Immature natural killer cell (primary cell): ENCODE results near the gene PKP2. TPM values are rescaled to one million over a fixed set of nuclear protein-coding genes. Genes with fewer than 3 reads are reported as not detected.

ENCODE experiments used
- DNase-seq, 3 donors: peaks; one replicate each; pipeline ENCODE4 v3.0.0; 2022; ENCODE audit warnings: mixed read lengths in 1 of 3
- H3K27ac Mint-ChIP-seq, 6 donors: one replicate each; pipeline ENCODE4 v1.8.0; 2020; ENCODE audit warnings: mixed read lengths in 6 of 6, mild to moderate bottlenecking in 5 of 6, inconsistent platforms in 4 of 6, moderate library complexity in 3 of 6
- H3K27me3 Mint-ChIP-seq, 3 donors: one replicate each; pipeline ENCODE4 v1.8.0; 2020 to 2021; ENCODE audit warnings: low read depth in 3 of 3, mild to moderate bottlenecking in 3 of 3, mixed read lengths in 3 of 3, moderate library complexity in 3 of 3, inconsistent platforms in 1 of 3
- H3K36me3 Mint-ChIP-seq, 3 donors: one replicate each; pipeline ENCODE4 v1.8.0; 2020; ENCODE audit warnings: mixed read lengths in 3 of 3, inconsistent platforms in 2 of 3, mild to moderate bottlenecking in 2 of 3
- H3K4me1 Mint-ChIP-seq, 2 donors: one replicate each; pipeline ENCODE4 v1.8.0; 2020; ENCODE audit warnings: inconsistent platforms in 2 of 2, mild to moderate bottlenecking in 2 of 2, mixed read lengths in 2 of 2, moderate library complexity in 1 of 2
- H3K4me3 Mint-ChIP-seq, 5 donors: one replicate each; pipeline ENCODE4 v1.8.0; 2020; ENCODE audit warnings: mild to moderate bottlenecking in 5 of 5, mixed read lengths in 5 of 5, inconsistent platforms in 3 of 5, moderate library complexity in 3 of 5
- H3K9me3 Mint-ChIP-seq, 6 donors: one replicate each; pipeline ENCODE4 v1.8.0; 2020; ENCODE audit warnings: mild to moderate bottlenecking in 6 of 6, mixed read lengths in 6 of 6, inconsistent platforms in 4 of 6, moderate library complexity in 3 of 6
- polyA plus RNA-seq, 3 donors: library from polyadenylated mRNA; unstranded; fragments of 300-500 nt; fragmentation: Illumina TruSeq; gene quantifications; one replicate each; pipeline ENCODE4 v1.2.3, GENCODE V29; 2021

The PKP2 gene
- polyA plus RNA-seq: under 1 TPM in 2 of 3 donors, not detected in 1; 0.21 to 0.34 TPM

- Mint-ChIP-seq H3K4me3 (peak within 1 kb of the TSS; percentile 82 to 91 (median 86)), H3K36me3 (no peaks in the 10 kb centered on the region), H3K27me3 (peaks cover 0 to 33% (median 12%) of the 10 kb centered on the region in 3 donors), H3K9me3 (no peaks in the 10 kb centered on the region), H3K27ac (peak within 1 kb of the TSS in 4 of 6 donors; percentile 6 to 66 (median 38)), H3K4me1 (peaks cover 18 to 27% of the 10 kb centered on the region in 2 donors)
- DNase-seq: peak; percentile 6 to 24 (median 19)
Measured at GRCh38 chr12:32896432-32897280, at the start of gene PKP2. PKP2 (minus strand) TSS chr12:32896777; CDS start chr12:32896731, 46 bp downstream.

GRCh38 chr12:32944195-32944594 lies 47.6 kb upstream of the PKP2 start:
- Mint-ChIP-seq H3K4me3 (no peak overlapping the region), H3K4me1 (no peaks in the 10 kb centered on the region), H3K27me3 (peaks cover 0 to 3% (median 0%) of the 10 kb centered on the region in 3 donors), H3K9me3 (no peaks in the 10 kb centered on the region), H3K27ac (no peak overlapping the region), H3K36me3 (no peaks in the 10 kb centered on the region)
- DNase-seq: no peak

DNA sequence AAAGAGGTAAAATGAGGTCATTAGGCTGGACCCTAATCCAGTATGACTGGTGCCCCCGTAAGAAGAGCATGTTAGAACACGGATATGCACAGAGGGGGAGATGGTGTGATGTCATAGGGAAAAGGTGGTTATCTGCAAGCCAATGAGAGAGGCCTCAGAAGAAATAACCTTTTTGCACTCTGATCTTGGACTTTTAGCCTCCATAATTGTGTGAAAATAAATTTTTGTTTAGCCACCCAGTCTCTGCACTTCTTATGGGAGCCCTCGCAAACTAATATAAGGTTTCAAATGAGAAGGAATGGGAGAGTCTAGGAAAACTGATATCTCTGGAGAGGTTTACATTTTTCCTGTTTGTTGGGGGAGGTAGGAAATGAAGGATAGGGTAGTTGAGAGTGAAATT lies 43.2 kb upstream of the PKP2 start:
- Mint-ChIP-seq H3K4me1 (no peaks in the 10 kb centered on the region), H3K36me3 (no peaks in the 10 kb centered on the region), H3K27ac (no peak overlapping the region), H3K27me3 (peaks cover 0 to 3% (median 2%) of the 10 kb centered on the region in 3 donors), H3K9me3 (peaks cover 0 to 1% (median 0%) of the 10 kb centered on the region in 6 donors), H3K4me3 (no peak overlapping the region)
- DNase-seq: no peak

DNA sequence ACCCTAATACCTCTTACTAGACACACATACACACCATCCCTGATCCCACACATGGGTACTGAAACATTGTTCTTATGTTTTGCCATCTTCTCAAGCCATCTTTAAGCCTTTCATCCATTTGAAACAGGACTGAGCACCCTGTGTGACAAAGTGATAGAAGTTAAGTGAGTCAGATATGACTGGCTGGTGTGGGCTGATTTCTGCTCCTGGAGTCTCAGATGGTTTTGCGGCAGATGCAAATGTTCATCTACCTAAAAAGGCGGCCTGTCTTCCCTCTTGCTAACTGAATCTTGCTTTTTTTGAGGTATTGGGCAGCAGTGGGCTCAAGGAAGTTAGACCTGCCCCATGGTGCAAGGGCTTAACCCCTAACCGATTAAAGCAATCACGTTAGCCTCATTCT lies 30.4 kb upstream of the PKP2 start:
- peaks cover 0 to 11% (median 0%) of the 10 kb centered on the region in 3 donors for H3K27me3 Mint-ChIP-seq
- H3K9me3 Mint-ChIP-seq: no peaks in the 10 kb centered on the region
- H3K27ac Mint-ChIP-seq: no peak overlapping the region

GRCh38 chr12:32926356-32926755 lies 29.8 kb upstream of the PKP2 start:
- peaks cover 0 to 11% (median 0%) of the 10 kb centered on the region in 3 donors for H3K27me3 Mint-ChIP-seq
- DNase-seq: no peak
- no peaks in the 10 kb centered on the region for H3K9me3 Mint-ChIP-seq
- no peaks in the 10 kb centered on the region for H3K36me3 Mint-ChIP-seq
- H3K27ac Mint-ChIP-seq: no peak overlapping the region
- no peaks in the 10 kb centered on the region for H3K4me1 Mint-ChIP-seq
- no peak overlapping the region for H3K4me3 Mint-ChIP-seq

More for the DNA sequence above, 30.4 kb upstream of the PKP2 start:
- Mint-ChIP-seq H3K4me1 (no peaks in the 10 kb centered on the region), H3K4me3 (no peak overlapping the region), H3K36me3 (no peaks in the 10 kb centered on the region)
- DNase-seq: no peak

GRCh38 chr12:32922546-32923297 lies 26.1 kb upstream of the PKP2 start:
- Mint-ChIP-seq H3K27ac (no peak overlapping the region), H3K27me3 (peaks cover 0 to 4% (median 0%) of the 10 kb centered on the region in 3 donors)

DNA sequence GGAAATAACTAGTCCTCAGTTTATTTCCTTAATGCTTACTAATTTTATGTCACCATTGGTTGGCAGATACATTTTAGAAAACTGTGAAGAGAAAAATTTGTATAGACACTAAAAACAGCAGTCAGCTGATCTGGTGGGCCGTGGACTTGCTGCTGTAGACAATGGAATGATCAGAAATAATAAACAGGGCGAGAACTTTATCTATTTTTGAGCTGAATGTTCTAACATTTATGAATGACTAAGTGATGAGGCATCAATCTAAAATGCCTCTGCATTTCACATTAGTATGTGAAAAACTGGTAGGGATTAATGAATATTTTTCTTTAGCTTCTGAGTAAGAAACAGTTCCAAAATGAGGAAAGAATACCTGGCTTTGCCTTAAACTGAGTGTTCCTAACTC lies 24.8 kb upstream of the PKP2 start:
- Mint-ChIP-seq H3K36me3 (no peaks in the 10 kb centered on the region), H3K9me3 (no peaks in the 10 kb centered on the region), H3K27me3 (no peaks in the 10 kb centered on the region), H3K27ac (no peak overlapping the region), H3K4me1 (no peaks in the 10 kb centered on the region), H3K4me3 (no peak overlapping the region)
- no peak for DNase-seq

More at GRCh38 chr12:32922546-32923297, 26.1 kb upstream of the PKP2 start:
- H3K4me1 Mint-ChIP-seq: no peaks in the 10 kb centered on the region
- no peaks in the 10 kb centered on the region for H3K36me3 Mint-ChIP-seq
- no peaks in the 10 kb centered on the region for H3K9me3 Mint-ChIP-seq
- DNase-seq: no peak
- no peak overlapping the region for H3K4me3 Mint-ChIP-seq

GRCh38 chr12:32920506-32921085 lies 24.0 kb upstream of the PKP2 start:
- no peaks in the 10 kb centered on the region for H3K9me3 Mint-ChIP-seq
- no peaks in the 10 kb centered on the region for H3K4me1 Mint-ChIP-seq
- DNase-seq: no peak
- H3K27ac Mint-ChIP-seq: no peak overlapping the region
- H3K36me3 Mint-ChIP-seq: no peaks in the 10 kb centered on the region
- H3K27me3 Mint-ChIP-seq: peaks cover 0 to 2% (median 0%) of the 10 kb centered on the region in 3 donors
- H3K4me3 Mint-ChIP-seq: no peak overlapping the region

DNA sequence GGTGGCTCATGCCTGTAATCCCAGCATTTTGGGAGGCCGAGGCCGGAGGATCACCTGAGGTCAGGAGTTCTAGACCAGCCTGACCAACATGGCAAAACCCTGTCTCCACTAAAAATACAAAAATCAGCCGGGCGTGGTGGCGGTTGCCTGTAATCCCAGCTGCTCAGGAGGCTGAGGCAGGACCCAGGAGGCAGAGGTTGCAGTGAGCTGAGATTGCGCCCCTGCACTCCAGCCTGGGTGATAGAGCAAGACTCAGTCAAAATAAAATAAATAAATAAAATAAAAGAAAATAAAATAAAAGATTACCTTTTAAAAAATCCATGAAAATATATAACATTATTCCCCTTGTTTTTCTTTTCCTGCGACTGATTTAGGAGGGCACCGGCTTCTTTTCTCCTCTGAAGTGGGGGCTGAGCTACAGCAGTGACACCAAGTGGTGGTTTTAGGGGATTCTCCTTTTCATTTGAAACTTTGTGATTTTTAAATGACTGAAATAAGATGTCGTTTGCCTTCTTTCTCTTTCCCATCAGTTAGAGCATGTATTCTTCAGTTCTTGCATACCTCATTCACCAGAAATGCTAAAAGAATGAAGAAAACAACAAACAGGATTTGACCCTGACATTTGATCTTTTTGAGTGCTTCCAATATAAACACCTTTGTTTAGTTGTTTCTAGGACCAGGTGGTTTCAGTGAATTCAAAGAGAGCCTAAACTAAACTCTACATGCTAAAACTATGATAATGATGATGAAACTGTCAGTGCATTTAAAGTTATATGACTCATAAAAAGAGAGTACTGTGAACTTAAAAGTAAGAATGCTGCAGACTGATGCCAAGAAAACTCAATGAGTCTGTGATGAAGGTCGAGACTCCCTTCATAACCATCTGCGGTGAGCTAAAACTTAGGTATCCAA lies 22.6 kb upstream of the PKP2 start:
- Mint-ChIP-seq H3K9me3 (no peaks in the 10 kb centered on the region), H3K27ac (no peak overlapping the region), H3K4me1 (no peaks in the 10 kb centered on the region), H3K4me3 (no peak overlapping the region), H3K36me3 (no peaks in the 10 kb centered on the region), H3K27me3 (peaks cover 0 to 3% (median 0%) of the 10 kb centered on the region in 3 donors)
- no peak for DNase-seq

DNA sequence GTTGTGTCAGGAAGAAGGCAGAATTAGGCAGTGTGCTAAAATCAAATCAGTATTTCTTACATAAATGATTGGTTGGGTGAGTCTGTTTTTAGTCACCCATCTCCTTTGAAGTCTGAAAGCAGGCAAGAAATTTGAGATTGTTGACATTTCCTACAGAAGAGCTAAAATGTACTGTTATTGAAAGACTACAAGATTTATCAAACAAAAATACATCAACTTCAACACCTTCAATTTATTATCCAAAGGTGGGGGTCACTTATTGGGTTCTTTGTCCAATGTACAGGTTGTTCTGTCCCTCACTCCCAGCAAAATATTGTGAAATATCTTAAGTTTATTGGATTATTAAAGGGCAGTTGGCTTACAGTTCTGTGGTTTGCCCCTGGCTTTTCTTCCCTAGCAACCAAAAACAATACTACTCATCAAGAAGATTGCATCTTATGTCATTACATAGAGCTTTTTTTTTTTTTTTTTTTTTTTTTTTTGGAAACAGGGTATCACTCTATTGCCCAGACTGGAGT lies 20.6 kb upstream of the PKP2 start:
- no peaks in the 10 kb centered on the region for H3K4me1 Mint-ChIP-seq
- H3K4me3 Mint-ChIP-seq: no peak overlapping the region
- no peak overlapping the region for H3K27ac Mint-ChIP-seq
- H3K27me3 Mint-ChIP-seq: peaks cover 0 to 3% (median 0%) of the 10 kb centered on the region in 3 donors
- no peaks in the 10 kb centered on the region for H3K36me3 Mint-ChIP-seq
- no peaks in the 10 kb centered on the region for H3K9me3 Mint-ChIP-seq
- DNase-seq: no peak

- no peak overlapping the region for H3K27ac Mint-ChIP-seq
- peaks cover 0 to 10% (median 3%) of the 10 kb centered on the region in 3 donors for H3K27me3 Mint-ChIP-seq
- no peaks in the 10 kb centered on the region for H3K36me3 Mint-ChIP-seq
- no peak overlapping the region for H3K4me3 Mint-ChIP-seq
- H3K4me1 Mint-ChIP-seq: no peaks in the 10 kb centered on the region
- H3K9me3 Mint-ChIP-seq: no peaks in the 10 kb centered on the region
- DNase-seq: no peak
Measured at GRCh38 chr12:32907898-32908476, 11.4 kb upstream of the PKP2 start.

DNA sequence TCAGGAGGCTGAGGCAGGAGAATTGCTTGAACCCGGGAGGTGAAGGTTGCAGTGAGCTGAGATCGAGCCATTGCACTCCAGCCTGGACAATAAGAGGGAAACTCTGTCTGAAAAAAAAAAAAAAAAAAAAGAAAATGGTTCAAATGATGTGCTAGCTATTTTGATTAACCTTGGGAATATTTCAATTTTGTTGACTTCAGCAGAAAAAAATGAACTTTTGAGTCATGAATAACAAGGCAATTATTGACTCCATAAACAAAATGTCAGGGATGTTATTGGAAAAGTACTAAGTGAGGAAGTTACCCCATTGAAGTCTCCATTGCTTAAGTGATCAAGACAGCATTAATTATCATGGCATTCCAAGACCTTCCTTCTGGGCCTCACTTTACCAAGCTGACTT lies 10.6 kb upstream of the PKP2 start:
- no peaks in the 10 kb centered on the region for H3K36me3 Mint-ChIP-seq
- no peak for DNase-seq
- H3K4me1 Mint-ChIP-seq: no peaks in the 10 kb centered on the region
- H3K9me3 Mint-ChIP-seq: no peaks in the 10 kb centered on the region
- peaks cover 0 to 10% (median 3%) of the 10 kb centered on the region in 3 donors for H3K27me3 Mint-ChIP-seq
- H3K4me3 Mint-ChIP-seq: no peak overlapping the region
- no peak overlapping the region for H3K27ac Mint-ChIP-seq
